Daoy (cell line): ENCODE measurements around the gene PDE2A. TPM values are rescaled to one million over a fixed set of nuclear protein-coding genes. Genes with fewer than 3 reads are reported as not detected.

Experiments used
- DNase-seq: peaks from one replicate; pipeline ENCODE4 v3.0.0-alpha.2; 2015; ENCODE audit warnings: low read depth
- total RNA-seq: library from RNA; depleted of rRNA; stranded (reverse); fragments of >200 nt; shearing (Covaris generic); gene quantifications from 2 replicates; pipeline ENCODE4 v1.2.3, GENCODE V29; 2014

Gene PDE2A
- total RNA-seq, 1 experiment from 2014 or later = 0.23 TPM

DNA sequence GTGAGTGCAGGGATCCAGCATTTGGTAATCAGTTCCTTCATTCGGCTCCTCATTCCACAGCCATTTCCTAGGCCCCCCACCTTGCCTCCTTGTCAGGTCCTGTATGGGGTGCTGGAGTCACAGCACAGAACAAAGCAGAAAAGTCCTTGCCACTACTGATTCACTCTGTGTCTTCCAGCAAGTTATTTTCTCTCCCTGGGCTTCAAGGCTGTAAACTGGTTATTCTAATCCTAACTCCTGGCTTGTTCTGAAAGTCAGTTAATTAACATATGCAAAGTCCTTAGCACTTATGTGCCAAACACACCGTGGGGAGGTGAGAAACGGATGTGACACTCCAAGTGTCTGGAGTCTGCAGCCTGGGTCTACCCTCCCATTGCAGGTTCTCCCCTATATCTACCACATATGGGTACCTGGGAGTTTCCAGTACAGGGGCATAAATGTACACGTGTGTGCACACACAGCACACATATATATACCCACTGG lies 30.6 kb upstream of the PDE2A start:
- DNase-seq = no peak

DNA sequence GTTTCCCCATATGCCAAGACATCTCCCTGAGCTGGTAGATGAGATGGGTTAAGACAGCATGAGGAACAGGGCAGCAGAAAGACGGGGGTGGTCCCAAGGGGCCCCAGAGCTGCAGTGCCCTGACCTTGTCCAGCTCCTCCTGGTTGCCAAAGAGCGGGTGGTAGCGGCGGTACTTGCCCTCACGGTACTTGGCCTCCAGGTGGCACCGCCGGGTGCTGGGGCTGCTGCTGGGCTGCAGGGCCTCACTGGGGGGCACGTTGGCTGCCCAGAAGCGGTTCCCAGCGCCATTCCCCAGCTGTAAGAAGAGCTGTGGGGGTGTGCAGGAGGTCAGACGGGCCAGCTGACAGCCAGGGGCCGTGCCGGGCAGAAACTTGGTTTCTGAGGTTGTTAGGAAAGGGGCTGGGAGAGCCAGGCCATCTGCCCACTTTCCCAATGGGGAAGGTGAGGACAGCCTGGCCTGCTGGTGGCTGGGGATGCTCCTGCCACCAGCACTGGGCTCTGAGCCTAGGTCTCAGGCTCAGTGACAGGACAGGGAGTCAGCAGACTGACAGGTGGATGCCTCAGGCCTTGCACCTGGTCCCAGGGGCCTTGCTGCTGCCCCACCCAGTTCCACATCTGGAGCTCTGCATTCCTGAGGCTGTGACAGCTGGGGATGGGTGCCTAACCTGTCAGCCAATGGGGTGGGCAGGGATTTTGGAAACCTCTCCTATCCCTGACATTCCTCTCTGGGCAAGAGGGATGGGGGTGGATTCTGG lies 30.0 kb upstream of the PDE2A start:
- no peak for DNase-seq

DNA sequence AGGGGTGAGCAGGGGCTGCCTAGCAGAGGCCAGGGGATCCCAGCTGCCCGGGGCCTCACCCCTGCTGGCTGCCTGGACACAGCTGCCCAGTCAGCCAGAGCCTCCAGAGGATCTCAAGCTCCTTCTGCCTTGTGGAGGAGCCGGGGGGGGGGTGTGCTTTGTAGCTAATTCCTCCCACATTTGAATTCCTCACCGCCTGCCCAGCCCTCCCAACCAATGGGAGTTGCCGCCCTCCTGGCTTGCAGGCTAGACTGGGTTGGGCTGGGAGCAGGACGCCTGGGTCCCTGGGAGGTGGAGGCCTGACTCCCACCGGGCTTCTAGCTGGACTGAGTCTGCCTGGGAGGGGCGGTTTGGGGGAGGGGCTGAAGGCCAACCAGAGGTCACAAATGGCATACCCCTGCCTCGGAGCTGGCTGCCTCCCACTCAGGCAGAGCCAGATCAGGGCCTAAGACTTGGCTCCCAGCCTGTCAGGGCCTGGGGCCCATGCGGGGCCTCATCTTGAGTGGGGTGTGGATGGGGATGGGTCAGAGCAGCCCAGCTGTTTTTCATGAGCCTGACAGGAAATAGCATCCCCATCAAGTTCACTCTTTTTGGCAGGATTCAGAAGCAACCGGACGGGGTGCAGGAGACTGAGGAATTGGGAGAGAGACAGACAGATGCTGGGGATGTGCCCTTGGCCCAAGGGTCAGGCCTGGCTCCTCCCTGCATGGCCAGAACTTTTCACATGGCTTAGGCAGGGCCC lies 29.2 kb upstream of the PDE2A start:
- DNase-seq = no peak

DNA sequence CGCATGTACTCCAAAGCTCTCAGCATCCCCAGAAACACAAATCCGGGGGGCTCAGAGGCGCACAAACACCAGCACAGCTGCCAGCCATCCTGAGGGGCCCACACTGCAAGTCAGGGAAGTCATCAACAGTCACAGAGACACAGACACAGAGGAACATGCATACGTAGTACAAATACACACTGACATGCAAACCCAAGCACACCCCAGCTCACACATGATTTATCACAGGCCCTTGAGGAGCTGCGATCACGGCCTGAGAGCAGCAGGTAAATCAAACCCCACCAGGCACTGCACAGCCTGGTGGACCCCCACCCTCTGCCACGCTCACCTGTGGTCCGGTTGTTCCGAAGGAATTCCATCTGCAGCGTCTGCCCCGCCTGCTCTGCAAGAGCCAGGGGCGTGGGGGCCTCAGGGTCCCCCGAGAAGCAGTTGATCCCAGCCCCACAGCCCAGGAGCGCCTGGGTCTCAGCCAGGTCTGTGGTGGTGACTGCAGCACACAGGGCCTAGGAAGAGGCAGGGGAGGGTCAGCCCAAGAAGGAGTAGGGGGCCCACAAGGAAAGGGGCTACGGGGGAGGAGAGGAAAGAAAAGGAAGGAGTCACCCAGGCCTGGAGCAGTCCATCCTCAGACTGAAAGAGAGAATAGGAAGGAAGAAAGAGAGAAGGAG lies 28.5 kb upstream of the PDE2A start:
- DNase-seq = no peak

DNA sequence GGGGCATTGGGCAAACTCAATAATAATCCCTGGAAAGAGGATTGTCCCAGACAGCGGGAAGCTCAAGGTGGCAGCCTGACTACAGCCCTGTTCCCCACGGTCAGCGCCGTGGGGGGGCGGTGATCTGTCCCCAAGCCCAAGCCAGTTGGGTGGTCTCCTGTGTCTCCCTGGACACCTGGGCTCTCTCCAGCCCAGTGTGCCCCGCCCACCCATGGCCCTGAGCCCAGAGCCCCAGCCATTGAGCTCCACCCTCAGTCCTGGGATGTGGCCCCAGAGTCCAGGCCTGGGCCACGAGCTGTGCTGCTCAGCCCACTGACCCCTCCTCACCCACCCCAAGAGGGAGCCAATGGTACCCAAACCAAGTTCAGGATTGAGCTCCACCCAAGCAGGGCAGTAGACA lies 27.9 kb upstream of the PDE2A start:
- DNase-seq = no peak

DNA sequence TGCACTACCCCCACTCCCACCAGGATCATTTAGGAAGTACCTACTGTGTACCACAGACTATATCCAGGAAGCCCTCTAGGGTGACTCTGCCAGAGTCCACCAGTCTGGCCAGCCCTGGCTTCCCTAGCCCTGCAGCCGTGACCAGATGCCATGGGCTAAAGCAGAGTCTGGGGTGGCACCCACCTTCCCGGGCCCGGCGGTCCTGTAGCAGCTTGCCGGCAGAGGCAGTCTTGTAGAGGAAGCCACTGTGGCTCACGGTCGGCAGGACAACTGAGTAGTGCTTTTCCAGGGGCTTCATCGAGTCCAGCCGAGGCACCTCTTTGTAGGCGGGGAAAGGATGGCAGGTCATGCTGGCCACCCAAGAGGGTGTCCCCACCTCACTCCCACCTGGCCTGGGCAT lies 27.2 kb upstream of the PDE2A start:
- DNase-seq = no peak

DNA sequence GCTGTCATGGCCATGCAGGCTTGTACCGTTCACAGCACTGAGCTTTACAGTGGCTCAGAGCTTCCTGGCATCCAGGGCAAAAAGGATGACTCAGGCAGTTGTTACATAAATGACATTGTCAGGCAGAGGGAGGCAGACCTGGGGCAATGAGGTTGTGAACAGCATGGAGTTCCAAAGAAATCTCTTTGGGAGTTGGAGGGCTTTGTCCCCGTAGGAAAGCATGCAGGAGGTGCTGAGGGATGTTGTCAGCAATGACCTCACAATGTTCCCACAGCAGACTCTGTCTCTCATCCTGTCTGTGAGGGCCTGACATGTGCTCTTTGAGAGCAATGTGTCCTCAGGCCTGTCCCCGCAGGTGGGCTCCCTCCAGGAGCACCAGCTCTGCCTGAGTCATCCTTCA lies 25.9 kb upstream of the PDE2A start:
- no peak for DNase-seq

DNA sequence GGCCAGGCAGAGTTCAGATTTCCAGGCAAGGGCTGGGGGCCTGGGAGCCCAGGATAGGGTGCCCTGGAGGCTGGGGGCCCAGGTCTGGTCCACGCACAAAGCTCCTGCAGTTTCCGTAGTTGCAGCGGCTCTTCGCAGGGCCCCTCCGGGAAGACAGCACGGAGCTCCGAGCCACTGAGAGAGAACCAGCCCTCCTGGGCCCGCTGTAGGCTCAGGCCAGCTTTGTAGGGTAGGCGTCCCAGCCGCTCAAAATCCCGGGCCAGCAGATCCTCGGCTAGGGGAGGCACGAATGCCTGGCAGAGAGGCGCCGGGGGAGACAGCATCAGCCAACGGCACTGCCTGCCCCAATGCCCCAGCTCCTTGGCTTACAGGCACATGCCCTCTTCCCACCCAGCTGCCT lies 23.6 kb upstream of the PDE2A start:
- DNase-seq = no peak

DNA sequence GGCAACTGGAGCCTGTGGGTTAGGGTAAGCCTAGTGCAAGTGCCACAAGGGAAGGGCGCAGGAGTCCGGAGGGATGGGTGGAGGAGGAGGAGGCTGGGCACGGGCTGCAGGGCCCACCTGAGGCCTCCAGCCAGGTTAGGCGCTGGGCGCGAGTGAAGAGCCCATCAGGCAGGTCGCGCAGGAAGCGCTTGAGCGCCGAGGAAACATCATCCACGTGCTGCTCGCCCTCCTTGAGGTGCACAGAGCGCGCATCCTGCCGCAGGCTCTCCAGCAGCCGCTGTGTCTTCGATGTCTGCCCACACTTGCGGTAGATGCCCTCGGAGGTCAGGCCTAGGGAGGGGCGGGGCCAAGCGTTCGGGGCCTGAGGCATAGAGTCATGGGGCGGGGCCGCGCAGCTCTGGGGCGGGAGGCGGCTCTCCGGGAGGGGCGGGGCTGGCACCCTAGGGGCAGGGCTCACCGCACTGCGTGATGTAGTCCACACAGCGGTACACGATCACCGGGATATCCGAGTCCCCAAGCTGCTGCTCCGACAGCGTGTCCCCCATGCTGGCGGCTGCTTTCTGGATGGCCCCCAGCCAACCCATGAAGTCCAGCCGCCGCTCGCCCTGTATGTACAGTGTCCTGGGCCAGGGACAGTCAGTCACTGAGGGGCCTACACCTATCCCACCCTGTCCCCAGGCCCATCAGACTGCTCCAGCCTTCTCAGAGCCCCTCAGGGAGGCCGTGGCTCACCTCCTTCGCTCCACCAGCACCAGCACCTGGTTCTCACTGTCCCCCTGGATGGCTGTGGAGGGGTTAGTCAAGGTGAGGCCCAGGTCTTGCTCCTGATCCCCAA lies 22.9 kb upstream of the PDE2A start:
- no peak for DNase-seq

DNA sequence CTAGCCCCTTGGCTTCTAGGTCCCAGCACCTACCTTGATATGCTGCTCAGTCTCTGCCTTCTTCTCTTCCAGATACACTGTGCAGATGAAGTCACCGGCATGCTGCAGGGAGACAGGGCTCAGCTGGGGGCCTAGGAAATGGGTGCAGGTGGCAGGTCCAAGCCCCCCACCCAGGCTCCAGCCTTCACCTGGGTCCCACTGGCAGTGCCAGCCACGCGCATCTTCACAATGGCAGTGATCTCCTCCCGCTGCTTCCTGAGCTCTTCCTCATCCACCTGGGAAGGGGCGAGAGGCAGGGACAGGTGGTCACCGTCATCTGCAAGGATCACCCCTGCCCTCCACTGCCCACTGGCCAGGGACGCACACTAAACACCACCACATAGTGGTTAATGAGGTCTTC lies 21.1 kb upstream of the PDE2A start:
- DNase-seq = no peak

DNA sequence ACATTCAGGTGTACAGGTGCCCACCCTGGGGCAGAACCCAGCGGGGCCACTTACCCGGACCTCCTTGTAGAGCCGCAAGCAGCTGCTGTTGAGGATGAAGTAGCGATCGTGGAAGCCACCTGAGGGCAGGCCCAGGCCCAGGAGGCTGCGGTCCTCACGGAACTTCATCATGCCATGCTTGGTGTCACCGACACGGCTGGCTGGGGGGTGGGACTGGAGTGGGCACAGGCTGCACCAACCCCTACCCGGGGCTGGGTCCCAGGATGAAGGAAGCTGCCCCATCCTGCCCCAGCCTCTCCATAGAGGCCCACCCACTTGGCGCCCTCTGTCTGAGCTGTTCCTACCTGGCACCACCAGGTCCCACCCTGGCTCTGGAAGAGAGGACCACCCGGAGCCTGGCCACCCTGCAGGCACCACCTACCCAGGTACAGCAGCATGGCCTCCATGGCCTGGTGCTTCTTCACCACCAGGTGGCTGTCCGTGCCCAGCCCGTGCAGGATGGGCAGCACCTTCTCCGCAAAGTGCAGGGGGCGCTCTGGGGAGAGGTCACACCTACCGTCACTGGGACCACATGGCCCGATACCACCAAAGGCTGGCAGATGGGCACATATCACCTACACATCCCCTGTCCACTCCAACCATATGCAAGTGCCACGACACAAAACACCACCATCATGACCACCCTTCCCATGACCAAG lies 19.2 kb upstream of the PDE2A start:
- no peak for DNase-seq

DNA sequence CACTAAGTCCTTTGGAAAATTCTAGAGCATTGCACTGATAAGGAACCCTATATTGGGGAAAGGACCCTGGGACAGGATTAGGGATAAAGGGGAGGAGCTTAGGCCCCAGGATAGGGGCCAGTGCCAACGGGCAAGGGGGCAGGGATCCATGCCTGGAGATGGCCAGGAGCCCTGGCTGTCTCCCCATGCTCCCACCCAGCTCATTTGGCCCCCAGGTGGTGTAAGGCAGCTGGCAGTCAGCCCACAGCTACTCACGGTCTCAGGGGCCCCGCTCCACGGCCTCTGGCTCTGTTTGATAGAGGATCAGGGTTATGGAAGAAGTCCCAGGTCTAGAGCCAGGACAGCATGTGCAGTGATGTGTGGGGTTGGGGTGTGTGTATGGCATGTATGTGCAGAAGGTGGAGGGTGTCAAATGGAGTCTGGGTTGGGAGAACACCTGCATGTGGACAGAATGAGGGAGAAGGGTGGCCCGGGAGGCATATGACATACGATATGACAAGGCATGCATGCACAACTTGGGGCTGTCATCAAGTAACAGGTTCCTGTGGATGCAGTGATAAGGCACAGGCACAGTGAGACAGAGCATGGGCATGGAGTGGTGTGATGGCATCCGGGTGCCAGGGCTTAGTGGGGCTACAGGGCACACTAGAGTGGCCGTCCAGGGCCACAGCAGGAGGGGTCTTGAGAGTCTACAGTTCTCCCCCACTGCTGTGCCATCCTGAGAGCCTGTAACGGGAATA lies 18.4 kb upstream of the PDE2A start:
- no peak for DNase-seq

DNA sequence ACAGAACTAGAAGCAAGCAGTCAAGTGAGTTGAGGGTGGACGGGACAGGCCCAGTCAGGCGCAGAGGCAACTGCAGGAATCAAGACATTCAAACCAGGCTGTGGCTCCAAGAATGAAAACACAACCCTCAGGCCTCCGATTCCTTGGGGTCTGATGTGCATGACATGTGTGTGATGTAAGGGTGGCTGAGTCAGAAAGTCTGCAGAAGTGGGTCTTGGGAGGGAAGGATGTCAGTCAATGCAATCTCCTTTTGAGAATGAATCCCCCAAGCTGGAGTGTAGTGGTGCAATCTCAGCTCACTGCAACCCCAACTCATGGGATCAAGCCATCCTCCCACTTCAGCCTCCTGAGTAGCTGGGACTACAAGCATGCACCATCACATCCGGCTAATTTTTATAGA lies 15.9 kb upstream of the PDE2A start:
- DNase-seq = no peak

DNA sequence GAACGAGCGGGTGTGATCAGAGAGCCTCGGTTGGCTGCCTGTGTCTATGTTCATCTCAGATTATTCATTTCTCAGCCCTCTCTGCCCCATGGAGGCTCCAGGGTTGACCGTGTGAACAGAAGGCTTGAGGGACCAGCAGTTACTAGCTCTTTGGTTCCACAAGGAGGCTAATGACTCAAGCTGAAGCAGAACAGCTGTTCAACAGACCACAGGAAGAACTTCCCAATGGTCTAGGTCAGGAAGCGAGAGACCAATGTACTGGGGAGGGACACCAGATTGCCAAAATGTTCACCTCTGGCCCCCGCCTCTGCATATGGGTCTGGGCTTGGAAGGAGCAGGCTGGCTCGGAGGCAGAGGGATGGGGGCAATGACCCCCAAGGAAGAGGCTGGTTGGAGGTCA lies 14.7 kb upstream of the PDE2A start:
- no peak for DNase-seq

DNA sequence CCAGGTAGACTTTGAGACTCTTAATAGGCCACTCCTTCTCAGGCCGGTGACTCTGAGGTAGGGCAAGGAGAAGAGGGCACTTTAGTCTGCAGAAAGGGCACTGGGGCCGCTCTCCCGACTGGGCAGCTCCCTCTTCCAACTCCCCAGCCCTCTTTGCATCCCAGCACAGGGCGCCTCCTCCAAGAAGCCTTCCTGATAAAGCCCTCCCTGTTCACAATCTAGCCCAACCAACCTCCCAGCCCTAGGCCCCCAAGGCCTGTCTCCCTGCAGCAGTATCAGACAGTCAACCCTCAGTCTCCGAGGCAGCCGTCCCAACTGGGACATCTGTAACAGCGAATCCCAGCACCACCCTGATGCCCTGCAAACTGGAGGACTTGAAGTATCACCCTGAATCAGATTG lies 14.3 kb upstream of the PDE2A start:
- DNase-seq = no peak

DNA sequence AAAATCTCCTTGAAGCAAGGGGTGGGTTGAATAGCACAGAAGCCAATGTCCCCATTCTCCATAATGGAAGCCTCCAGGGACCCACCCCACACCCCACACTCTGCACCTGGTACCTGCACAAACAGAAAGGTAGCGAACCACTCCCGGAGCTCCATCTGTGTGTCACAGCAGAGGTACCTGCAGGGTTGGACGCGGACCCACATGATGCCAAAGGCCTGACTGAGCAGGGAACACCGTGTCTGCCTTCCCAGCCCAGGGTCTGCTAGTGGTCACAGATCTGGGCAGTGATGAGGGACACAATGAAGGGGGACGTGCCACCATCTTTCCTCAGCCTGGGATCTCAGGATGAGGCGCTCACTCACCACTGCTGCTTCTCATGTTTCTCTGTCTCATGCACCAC lies 13.1 kb upstream of the PDE2A start:
- DNase-seq = no peak

DNA sequence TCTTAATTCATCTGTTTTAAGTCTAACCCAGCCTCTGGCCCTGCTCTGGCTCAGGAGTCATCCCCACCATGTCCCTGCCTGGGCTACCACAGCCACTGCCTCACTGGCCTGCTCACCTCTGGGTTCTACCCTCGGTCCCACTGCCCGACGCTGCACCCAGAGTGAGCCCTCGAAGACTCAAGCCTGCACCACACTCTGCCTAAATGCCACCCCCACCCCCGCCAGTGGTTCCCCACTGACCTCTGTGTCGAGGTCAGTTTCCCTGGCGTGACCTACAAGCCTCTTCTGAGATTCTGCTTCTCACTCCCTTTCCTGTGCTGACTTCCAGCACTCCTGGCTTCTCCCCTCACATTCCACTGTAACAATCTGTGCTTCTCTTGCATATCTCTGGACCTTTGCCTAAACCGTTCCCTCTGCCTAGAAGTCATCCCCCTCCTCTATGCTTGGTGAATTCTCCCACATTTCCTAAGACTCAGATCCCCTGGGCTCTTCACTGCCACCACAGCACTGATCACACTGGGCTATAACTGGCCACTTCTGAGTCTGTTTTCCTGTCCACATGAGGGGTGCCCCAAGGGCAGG lies 12.5 kb upstream of the PDE2A start:
- no peak for DNase-seq

DNA sequence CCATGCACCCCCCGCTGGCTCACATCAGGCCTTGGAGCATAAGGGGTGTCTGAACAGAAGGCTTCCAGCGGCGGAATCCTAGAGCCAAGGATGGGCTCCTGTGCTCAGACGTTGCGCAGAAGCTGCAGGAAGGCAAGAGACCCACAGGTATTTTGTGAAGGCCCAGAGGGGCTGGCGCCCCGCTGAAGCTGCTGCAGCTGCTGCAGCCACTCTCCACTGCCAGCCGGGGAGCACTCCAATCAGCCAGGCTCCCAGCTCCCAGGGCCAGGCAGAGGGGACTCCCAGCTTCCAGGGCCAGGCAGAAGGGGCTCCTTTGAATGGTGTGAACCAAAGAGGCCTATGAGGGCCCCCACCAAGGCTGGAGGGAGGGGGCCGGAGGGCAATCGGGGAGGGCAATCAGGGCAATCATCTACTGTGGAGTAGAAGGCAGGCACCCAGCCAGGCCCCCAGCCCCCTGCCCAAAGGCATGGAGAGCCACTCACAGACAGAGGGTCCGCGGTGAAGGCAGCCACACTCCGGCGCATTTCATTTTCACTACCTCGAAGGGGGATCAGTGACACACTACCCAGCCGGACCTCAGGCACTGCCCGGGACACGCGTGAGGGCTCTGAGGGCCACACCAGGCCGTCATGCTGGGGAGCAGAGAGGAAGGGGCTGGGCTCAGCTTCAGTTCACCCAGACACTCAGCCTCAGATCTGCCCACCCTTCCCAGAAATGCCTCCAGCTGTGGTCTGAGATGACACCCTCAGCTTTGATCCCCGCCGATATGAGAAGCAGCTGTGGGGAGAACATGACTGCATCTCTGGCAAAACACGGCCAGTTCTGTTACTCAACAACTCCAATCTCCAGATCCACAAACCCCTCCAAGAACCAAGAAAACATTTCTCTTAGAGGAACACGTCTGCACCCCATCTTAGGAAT lies 11.6 kb upstream of the PDE2A start:
- DNase-seq = no peak

DNA sequence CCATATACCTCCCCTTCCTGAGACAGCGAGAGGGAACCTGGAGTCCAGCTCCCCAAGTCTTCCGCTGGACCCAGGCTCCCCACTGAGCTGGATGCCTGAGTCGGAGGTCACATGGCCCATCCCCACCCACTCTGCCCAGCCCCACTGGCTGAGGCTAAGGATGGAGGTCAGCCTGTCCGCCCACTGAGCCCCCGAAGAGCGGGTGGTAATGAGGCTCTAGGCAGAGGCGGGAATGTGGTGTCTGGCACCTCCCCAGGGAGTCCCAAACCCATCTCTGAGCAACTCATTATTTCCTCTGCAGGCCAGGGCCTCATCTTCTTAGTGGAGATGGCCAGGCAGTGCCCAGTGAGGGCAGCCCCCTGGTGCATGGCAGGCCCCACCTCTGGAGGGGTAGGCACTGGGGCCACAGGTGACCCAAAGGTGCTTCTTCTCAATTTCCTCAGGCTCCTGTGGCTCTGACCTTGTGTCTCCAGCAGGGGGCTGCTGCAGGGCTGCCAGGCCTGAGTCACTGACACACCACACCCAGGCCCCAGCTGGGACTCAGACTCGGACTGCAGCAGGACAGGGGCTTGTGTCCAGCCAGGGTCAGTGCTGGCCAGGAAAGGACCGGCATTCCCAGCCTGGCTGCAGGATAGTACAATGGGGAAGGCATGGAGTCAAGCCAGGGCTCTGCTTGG lies 10.2 kb upstream of the PDE2A start:
- DNase-seq = peak; percentile 66
